Measurements from ENCODE around the gene ENGASE.

Gene ENGASE

DNA sequence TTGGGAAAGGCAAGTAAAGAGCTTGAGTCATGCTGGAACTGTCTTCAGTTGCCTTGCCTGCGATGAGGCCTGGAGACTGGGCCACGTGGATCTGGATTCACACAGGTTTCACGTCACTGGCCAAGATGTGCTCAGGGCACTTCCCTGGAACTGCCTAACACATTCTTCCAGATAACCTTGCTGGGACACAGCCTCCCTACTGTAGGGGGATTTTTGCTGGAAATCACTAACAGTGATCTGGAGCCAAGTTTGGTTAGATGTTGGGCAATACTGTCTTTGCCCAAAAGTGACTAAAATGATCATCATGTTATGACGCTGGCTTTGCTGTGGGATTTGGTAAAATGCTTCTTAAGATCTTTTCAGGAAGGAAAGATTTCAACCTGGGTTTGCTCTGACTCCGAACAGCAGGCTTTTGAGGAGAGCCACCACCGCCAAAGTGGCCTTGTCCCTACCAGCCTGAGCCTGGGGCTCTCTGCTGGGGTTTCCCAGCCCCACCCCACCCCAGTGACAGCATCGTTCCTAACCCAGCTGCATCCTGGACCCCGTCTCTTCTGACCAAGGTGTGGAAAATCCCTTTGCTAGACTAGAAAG lies 36.0 kb upstream of the ENGASE start:
- TF ChIP-seq CTCF (conservative IDR thresholded peaks at IDR 0.05; ENCODE audit: low read depth), result no peak
- ChIA-PET POLR2A (ENCODE audit: low non-redundant PET) (no interaction called here), CTCF (no interaction called here)
- DNase-seq (ENCODE audit: low spot score), result peak; percentile 65
- H3K27ac ChIP-seq, result peak overlapping the region; percentile 95

DNA sequence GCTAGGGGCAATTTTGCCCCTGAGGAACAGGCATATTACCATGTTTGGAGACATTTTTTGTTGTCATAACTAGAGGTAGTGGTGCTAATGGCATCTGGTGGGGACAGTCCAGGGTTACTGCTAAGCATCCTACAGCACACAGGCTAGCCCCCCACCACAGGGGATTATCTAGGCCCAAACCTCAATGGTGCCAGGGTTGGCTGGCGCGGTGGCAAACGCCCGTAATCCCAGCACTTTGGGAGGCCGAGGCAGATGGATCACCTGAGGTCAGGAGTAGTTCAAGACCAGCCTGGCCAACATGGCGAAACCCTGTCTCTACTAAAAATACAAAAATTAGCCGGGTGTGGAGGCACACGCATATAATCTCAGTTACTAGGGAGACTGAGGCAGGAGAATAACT lies 35.5 kb upstream of the ENGASE start:
- peak overlapping the region; percentile 95 for H3K27ac ChIP-seq
- TF ChIP-seq CTCF (conservative IDR thresholded peaks at IDR 0.05; ENCODE audit: low read depth), result no peak
- ChIA-PET CTCF (no interaction called here), POLR2A (ENCODE audit: low non-redundant PET) (no interaction called here)
- no peak for DNase-seq (ENCODE audit: low spot score)

DNA sequence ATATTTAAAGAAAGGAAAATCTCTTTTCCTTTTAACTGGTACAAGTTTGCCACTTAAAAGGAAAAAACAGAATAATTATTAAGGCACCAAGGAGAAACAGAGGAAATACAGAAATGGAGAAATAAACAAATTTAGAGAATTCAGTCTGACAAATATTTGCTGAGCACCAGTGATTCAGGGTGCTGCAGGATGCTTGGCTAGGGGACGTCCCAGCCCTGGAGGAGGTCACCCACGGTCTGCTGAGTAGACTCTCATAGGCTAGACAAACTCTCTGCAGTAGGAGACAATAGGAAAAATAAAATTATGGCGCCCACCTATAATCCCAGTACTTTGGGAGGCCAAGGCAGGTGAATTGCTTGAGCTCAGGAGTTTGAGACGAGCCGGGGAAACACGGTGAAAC lies 34.7 kb upstream of the ENGASE start:
- DNase-seq (ENCODE audit: low spot score), result no peak
- ChIA-PET POLR2A (ENCODE audit: low non-redundant PET) (no interaction called here), CTCF (no interaction called here)
- peak overlapping the region; percentile 10 for H3K27ac ChIP-seq
- TF ChIP-seq CTCF (conservative IDR thresholded peaks at IDR 0.05; ENCODE audit: low read depth), result no peak

DNA sequence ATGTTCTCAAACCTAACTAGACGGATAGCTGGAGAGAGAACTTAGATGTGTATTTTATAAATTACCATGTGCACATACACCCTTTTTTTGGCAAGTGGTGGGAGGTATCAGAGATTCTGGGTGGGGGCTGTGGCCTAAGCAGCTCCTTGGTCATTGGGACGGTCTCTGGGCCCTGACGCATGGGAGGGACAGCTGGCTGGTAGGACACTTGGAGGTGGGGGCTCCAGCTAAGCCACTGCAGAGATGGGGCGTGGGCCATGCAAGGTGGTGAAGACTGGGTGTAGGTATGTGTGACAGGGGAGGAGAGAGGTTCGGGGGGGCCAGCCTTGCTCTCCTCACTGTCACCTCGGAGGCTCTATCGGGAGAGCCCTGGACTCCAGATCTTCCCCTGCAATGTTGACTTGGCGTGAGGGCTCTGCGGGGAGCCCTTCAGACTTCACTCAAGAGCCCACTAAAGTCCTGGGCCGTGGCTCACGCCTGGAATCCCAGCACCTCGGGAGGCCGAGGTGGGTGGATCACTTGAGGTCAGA lies 33.5 kb upstream of the ENGASE start:
- H3K27ac ChIP-seq, result peak overlapping the region; percentile 34
- DNase-seq (ENCODE audit: low spot score), result no peak
- ChIA-PET POLR2A (ENCODE audit: low non-redundant PET) (interaction anchor here (0.5 kb wide), 1 partner anchor 13 kb away, joined by 5 read pairs; no protein-coding TSS in a partner anchor), CTCF (interaction anchor here (0.6 to 1.3 kb wide), 3 partner anchors 16 to 286 kb away, joined by 3 to 5 read pairs (median 4); no protein-coding TSS in a partner anchor)
- TF ChIP-seq CTCF (conservative IDR thresholded peaks at IDR 0.05; ENCODE audit: low read depth), result no peak

GRCh38 chr17:79041723-79042420 lies 32.8 kb upstream of the ENGASE start:
- no peak for DNase-seq (ENCODE audit: low spot score)
- TF ChIP-seq CTCF (conservative IDR thresholded peaks at IDR 0.05; ENCODE audit: low read depth), result no peak
- ChIA-PET CTCF (interaction anchor here (0.6 to 1.3 kb wide), 11 partner anchors 8 to 719 kb away, joined by 3 to 18 read pairs (median 4); no protein-coding TSS in a partner anchor), POLR2A (ENCODE audit: low non-redundant PET) (no interaction called here)
- H3K27ac ChIP-seq, result peak overlapping the region; percentile 34

DNA sequence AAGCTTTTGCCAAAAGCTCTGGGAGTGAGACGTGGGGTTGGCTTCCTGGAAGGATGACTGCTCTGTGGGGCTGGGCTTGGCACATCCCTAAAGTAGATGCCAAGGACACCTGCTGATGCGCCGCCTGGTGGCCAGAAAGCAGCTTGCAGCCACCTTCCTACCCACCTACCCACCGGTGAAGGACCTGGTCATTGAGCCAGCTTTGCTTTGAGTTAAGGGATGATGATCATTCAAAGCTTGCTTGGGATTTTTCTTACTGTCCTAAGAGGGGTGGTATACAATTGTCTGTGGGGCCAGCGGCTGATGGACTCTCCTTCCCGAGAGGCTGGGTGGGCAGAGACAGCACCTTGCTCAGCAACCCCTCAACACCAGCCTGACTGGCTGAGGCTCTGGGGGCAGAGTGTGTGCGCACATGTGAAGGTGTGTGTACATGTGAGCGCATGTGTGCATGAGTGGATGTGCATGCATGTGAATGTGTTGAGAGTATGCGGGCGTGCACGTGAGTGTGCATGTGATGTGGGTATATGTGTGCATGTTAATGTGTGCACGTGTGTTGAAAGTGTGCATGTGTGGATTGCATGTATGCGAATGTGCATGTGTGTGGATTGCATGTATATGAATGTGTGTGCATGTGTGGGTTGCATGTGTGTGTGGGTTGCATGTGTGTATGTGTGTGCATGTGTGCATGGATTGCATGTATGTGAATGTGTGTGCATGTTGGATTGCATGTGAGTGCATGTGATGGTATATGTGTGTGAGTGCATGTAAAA lies 32.0 kb upstream of the ENGASE start:
- CTCF ChIA-PET, result interaction anchor here (0.6 to 1.3 kb wide), 11 partner anchors 8 to 718 kb away, joined by 3 to 18 read pairs (median 4); no protein-coding TSS in a partner anchor
- peak; percentile 91 for TF ChIP-seq CTCF (conservative IDR thresholded peaks at IDR 0.05; ENCODE audit: low read depth)
- peak overlapping the region; percentile 34 for H3K27ac ChIP-seq
- POLR2A ChIA-PET (ENCODE audit: low non-redundant PET), result no interaction called here
- DNase-seq (ENCODE audit: low spot score), result peak; percentile 75
